GM13976 (cell line): ENCODE measurements around the gene ZC2HC1C.

Experiments
- DNase-seq: peaks from one replicate; pipeline ENCODE4 v3.0.0; 2012; ENCODE audit warnings: low spot score
- CTCF ChIP-seq: IDR thresholded peaks from 2 replicates; pipeline ENCODE4 v1.5.1; 2012; ENCODE audit warnings: borderline replicate concordance, mild to moderate bottlenecking; ENCODE audit not compliant: insufficient read depth; ENCODE audit errors: extremely low read depth, missing control alignments, control extremely low read depth
- in situ Hi-C: fragments of 300-500 bp; cut with MboI; formaldehyde crosslinking; loops from one replicate; pipeline ENCODE4 v1.12.0; 2022; ENCODE audit warnings: low sequenced_read_pairs, mixed read lengths, inconsistent platforms; ENCODE audit not compliant: unreplicated experiment

The ZC2HC1C gene

GRCh38 chr14:75050852-75051555 lies 18.4 kb upstream of the ZC2HC1C start, which contains the start of gene MLH3:
Gene MLH3, minus strand, starts transcription at chr14:75051467. Its CDS starts 1,812 bp downstream, at chr14:75049655.
- no peak for TF ChIP-seq CTCF
- DNase-seq = peak; percentile 91
- in situ Hi-C loops = no loop called here

DNA sequence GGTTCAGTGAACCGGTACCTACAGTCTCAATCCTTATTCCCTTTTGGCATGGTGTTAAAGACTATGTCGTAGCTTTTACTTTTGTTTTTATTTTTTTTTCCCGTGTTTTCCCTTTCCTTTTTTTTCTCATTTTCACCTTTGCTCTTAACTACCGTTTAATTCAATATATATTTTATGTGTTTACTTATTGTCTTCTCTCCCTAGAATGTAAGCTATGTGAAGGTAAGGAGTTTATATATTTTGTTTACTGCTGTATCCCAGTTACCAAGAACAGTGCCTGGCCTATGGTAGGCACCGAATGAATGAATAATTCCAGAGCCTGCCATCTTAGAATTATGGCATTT lies 17.9 kb upstream of the ZC2HC1C start:
- in situ Hi-C loops = no loop called here
- DNase-seq = no peak
- no peak for TF ChIP-seq CTCF

- no peak for DNase-seq
- no peak for TF ChIP-seq CTCF
- in situ Hi-C loops = no loop called here
Observed at GRCh38 chr14:75053396-75054291, 15.8 kb upstream of the ZC2HC1C start.

DNA sequence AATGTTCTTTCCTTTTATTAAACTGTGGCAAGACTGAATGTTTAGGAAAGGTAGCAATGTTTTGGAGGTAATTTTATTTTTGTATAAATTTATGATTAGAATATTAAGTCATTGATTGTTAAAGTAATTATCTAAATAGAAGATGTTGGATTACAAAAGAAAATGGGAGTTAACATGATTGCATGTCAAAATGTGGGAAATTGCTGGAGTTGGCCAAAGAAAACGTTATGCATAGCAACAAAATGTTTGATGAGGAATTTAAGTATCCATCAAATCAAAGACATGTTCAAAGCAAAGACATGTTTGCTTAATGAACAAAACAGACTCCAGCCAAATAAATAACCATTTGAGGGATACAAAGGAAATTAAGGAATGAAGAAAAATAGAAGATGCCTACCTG lies 15.0 kb upstream of the ZC2HC1C start:
- TF ChIP-seq CTCF = no peak
- DNase-seq = no peak
- in situ Hi-C loops = no loop called here

DNA sequence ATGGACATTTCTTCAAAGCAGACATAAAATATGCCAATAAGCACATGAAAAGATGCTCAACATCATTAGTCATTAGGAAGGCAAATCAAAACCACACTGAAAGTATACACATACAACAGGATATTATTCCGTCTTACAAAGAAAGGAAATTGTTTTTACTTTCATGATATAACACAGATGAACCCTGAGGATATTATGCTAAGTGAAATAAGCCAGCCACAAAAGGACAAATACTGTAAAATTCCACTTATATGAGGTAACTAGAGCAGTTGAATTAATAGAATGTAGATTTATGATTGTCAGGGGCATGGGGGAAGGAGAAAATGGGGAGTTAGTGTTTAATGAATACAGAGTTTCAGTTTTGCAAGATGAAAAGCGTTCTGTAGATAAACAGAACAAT lies 9.8 kb upstream of the ZC2HC1C start:
- in situ Hi-C loops = no loop called here
- DNase-seq = no peak
- no peak for TF ChIP-seq CTCF

- no peak for TF ChIP-seq CTCF
- in situ Hi-C loops = no loop called here
Observed at GRCh38 chr14:75060420-75060819, 9.0 kb upstream of the ZC2HC1C start.

More at GRCh38 chr14:75060420-75060819, 9.0 kb upstream of the ZC2HC1C start:
- DNase-seq = no peak
